Panc1 (cell line): Measurements from ENCODE around the gene TOMM5. TPM values are rescaled to one million over a fixed set of nuclear protein-coding genes. Genes with fewer than 3 reads are reported as not detected.

Experiments used
- ATAC-seq: fragments of 200-7000 bp; cut with Tn5 transposase; 2 replicates; pipeline ENCODE4 v1.9.1; 2020; ENCODE audit warnings: mild to moderate bottlenecking, moderate library complexity
- BruUV-seq: library from RNA; stranded (reverse); fragments of 400-500 nt; replicated peaks from 2 replicates; lab custom pipeline; 2021; lab: Mats Ljungman, UMichigan
- CTCF ChIA-PET: fragments of 300-600 bp; sonication (Branson Sonifier 250); formaldehyde crosslinking; loops from one replicate; lab custom pipeline; 2022; ENCODE audit warnings: antibody characterized with exemption; lab: Charles Lee
- POLR2A ChIA-PET: fragments of 300-600 bp; sonication (Branson Sonifier 250); formaldehyde crosslinking; loops from one replicate; lab custom pipeline; 2022; ENCODE audit warnings: antibody characterized with exemption; lab: Charles Lee
- DNase-seq: peaks from one replicate; pipeline ENCODE4 v3.0.0-alpha.2; 2010; ENCODE audit warnings: low read depth, low spot score
- H3K27ac ChIP-seq: 2 replicates; pipeline ENCODE4 v1.5.1; 2011; ENCODE audit warnings: mild to moderate bottlenecking, low read length, inconsistent platforms
- H3K27me3 ChIP-seq: fragments of 200-500 bp; sonication (Bioruptor generic); 2 replicates; pipeline ENCODE4 v1.6.0; 2014; ENCODE audit warnings: low read length, inconsistent platforms; ENCODE audit not compliant: control insufficient read depth, insufficient read depth
- H3K36me3 ChIP-seq: fragments of 200-500 bp; sonication (Bioruptor generic); 2 replicates; pipeline ENCODE4 v1.5.1; 2014; ENCODE audit warnings: inconsistent platforms, mild to moderate bottlenecking, low read length, moderate library complexity; ENCODE audit not compliant: control insufficient read depth, insufficient read depth
- H3K4me1 ChIP-seq: 2 replicates; pipeline ENCODE4 v1.5.1; 2011; ENCODE audit warnings: inconsistent platforms, mild to moderate bottlenecking, low read length, moderate library complexity; ENCODE audit not compliant: control insufficient read depth, insufficient read depth
- H3K4me3 ChIP-seq, 2 experiments: 2 replicates each; pipeline ENCODE4 v1.5.1; 2011 to 2012; ENCODE audit warnings: low read depth in 2 of 2, low read length in 2 of 2, mild to moderate bottlenecking in 2 of 2, inconsistent platforms in 1 of 2, moderate library complexity in 1 of 2
- H3K9me3 ChIP-seq: fragments of 200-500 bp; sonication (Bioruptor generic); 2 replicates; pipeline ENCODE4 v1.5.1; 2014; ENCODE audit warnings: low read depth, mild to moderate bottlenecking, inconsistent platforms, low read length, moderate library complexity; ENCODE audit not compliant: control insufficient read depth, insufficient read depth
- POLR2AphosphoS5 ChIP-seq: IDR thresholded peaks from 2 replicates; pipeline ENCODE4 v1.6.1; 2012; ENCODE audit warnings: mild to moderate bottlenecking, low read depth, low read length, moderate library complexity
- SIN3A ChIP-seq: IDR thresholded peaks from 2 replicates; pipeline ENCODE4 v1.6.1; 2012; ENCODE audit warnings: low read depth, mild to moderate bottlenecking, low read length, moderate library complexity, borderline replicate concordance; ENCODE audit not compliant: insufficient read depth
- TCF7L2 ChIP-seq: IDR thresholded peaks from 2 replicates; pipeline ENCODE4 v1.6.1; 2011; ENCODE audit warnings: mild to moderate bottlenecking, low read depth, low read length, inconsistent platforms
- in situ Hi-C: cut with HindIII; loops from 2 replicates; pipeline ENCODE4 v1.10.0; 2016; ENCODE audit warnings: low sequenced_read_pairs, low pct_unique_long_range_greater_than_20kb
- intact Hi-C: fragments of 100-400 bp; cut with micrococcal nuclease; formaldehyde crosslinking; loops from one replicate; pipeline ENCODE4 v1.10.0; 2022; ENCODE audit not compliant: unreplicated experiment
- total RNA-seq: library from RNA; stranded (reverse); gene quantifications from one replicate; pipeline ENCODE4 v1.2.1, GENCODE V29; 2021; ENCODE audit not compliant: unreplicated experiment
- TF ChIP-seq, protein P1 (sequence below): fragments of 450-650 bp; IDR thresholded peaks from 2 replicates; pipeline ENCODE4 v1.5.1; 2017; ENCODE audit warnings: mild to moderate bottlenecking
- TF ChIP-seq, protein P2 (sequence below), 2 experiments: IDR thresholded peaks; 2 replicates each; pipeline ENCODE4 v1.6.1; 2011 to 2012; ENCODE audit warnings: low read depth in 2 of 2, control low read depth in 1 of 2, low read length in 1 of 2, mild to moderate bottlenecking in 1 of 2, moderate library complexity in 1 of 2; ENCODE audit not compliant: insufficient read depth in 1 of 2

TOMM5 gene
- total RNA-seq, 1 experiment from 2014 or later = 333 TPM

DNA sequence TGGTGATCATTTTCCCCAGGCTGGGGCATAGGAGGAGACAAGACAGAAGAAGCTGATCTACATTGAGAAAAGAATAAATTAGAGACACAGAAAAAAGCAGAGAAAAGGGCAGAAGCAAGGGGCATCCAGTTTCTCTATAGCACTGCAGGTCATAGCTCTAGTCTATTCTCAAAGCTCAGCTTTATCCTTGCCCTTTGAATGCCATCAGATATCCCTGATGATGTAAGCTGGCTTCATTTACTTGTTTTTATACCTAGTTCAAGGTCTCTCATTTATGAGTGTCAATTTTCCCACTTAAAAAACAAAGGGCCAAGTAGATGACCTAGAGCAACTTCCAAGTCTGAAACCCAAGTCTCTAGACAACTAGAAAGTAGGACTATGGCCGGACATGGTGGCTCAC lies 48.9 kb downstream of the TOMM5 start:
- TF ChIP-seq, protein P1, sequence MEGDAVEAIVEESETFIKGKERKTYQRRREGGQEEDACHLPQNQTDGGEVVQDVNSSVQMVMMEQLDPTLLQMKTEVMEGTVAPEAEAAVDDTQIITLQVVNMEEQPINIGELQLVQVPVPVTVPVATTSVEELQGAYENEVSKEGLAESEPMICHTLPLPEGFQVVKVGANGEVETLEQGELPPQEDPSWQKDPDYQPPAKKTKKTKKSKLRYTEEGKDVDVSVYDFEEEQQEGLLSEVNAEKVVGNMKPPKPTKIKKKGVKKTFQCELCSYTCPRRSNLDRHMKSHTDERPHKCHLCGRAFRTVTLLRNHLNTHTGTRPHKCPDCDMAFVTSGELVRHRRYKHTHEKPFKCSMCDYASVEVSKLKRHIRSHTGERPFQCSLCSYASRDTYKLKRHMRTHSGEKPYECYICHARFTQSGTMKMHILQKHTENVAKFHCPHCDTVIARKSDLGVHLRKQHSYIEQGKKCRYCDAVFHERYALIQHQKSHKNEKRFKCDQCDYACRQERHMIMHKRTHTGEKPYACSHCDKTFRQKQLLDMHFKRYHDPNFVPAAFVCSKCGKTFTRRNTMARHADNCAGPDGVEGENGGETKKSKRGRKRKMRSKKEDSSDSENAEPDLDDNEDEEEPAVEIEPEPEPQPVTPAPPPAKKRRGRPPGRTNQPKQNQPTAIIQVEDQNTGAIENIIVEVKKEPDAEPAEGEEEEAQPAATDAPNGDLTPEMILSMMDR = no peak
- no peak for TF ChIP-seq SIN3A
- Histone ChIP-seq H3K9me3 (no peaks in the 10 kb centered on the region), H3K36me3 (0 out of 2 replicates have a peak, but pooled peaks cover 3% of the 10 kb centered on the region), H3K4me1 (0 out of 2 replicates have a peak, but pooled peaks cover 5% of the 10 kb centered on the region), H3K27me3 (no peaks in the 10 kb centered on the region), H3K4me3 (no peak overlapping the region), H3K27ac (no peak overlapping the region)
- in situ Hi-C loops = no loop called here
- ATAC-seq (no peak), DNase-seq (no peak)
- BruUV-seq = no TSS peak
- ChIA-PET POLR2A (interaction anchor here (0.5 kb wide), 1 partner anchor 10 kb away, joined by 4 read pairs; no protein-coding TSS in a partner anchor), CTCF (no interaction called here)
- intact Hi-C loops = no loop called here

DNA sequence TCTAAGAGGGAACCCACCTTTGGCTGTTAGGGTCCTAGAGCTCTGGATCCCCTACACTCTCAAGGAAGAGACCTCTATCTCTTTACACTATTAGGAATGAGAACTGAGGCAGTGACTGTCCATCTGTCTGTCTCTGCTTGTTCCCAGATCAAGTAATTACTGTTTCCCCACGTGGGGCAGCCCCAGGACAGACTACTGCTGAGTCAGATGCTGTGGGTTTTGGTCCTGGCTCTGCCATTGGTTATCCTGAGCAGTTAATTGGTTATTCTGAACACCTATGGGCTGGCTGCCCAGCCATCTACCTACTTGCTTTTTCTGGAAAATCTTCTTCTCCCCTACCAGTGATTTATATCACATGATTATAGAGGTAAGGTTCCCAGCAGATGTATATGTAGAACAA lies 49.5 kb downstream of the TOMM5 start:
- TF ChIP-seq POLR2AphosphoS5 (no peak), TCF7L2 (no peak), SIN3A (no peak)
- TF ChIP-seq, protein P1 = no peak
- TF ChIP-seq, protein P2, sequence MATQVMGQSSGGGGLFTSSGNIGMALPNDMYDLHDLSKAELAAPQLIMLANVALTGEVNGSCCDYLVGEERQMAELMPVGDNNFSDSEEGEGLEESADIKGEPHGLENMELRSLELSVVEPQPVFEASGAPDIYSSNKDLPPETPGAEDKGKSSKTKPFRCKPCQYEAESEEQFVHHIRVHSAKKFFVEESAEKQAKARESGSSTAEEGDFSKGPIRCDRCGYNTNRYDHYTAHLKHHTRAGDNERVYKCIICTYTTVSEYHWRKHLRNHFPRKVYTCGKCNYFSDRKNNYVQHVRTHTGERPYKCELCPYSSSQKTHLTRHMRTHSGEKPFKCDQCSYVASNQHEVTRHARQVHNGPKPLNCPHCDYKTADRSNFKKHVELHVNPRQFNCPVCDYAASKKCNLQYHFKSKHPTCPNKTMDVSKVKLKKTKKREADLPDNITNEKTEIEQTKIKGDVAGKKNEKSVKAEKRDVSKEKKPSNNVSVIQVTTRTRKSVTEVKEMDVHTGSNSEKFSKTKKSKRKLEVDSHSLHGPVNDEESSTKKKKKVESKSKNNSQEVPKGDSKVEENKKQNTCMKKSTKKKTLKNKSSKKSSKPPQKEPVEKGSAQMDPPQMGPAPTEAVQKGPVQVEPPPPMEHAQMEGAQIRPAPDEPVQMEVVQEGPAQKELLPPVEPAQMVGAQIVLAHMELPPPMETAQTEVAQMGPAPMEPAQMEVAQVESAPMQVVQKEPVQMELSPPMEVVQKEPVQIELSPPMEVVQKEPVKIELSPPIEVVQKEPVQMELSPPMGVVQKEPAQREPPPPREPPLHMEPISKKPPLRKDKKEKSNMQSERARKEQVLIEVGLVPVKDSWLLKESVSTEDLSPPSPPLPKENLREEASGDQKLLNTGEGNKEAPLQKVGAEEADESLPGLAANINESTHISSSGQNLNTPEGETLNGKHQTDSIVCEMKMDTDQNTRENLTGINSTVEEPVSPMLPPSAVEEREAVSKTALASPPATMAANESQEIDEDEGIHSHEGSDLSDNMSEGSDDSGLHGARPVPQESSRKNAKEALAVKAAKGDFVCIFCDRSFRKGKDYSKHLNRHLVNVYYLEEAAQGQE (IDR thresholded peaks at IDR 0.05; ENCODE audit: insufficient read depth in 1 of 2, low read depth in 2 of 2, low read length in 1 of 2) = no peak
- ATAC-seq (no peak), DNase-seq (no peak)
- CTCF ChIA-PET = no interaction called here
- Histone ChIP-seq H3K4me3 (no peak overlapping the region), H3K9me3 (no peaks in the 10 kb centered on the region), H3K36me3 (0 out of 2 replicates have a peak, but pooled peaks cover 3% of the 10 kb centered on the region), H3K27me3 (no peaks in the 10 kb centered on the region), H3K4me1 (0 out of 2 replicates have a peak, but pooled peaks cover 5% of the 10 kb centered on the region), H3K27ac (no peak overlapping the region)
- BruUV-seq = TSS peak; percentile 51
- in situ Hi-C loops = no loop called here
- POLR2A ChIA-PET = interaction anchor here (0.6 kb wide), 1 partner anchor 27 kb away, joined by 4 read pairs; no protein-coding TSS in a partner anchor
- intact Hi-C loops = no loop called here
